Measurements from ENCODE around the gene CFH.

The CFH gene

GRCh38 chr1:196717868-196718267 is 66.0 kb downstream of the CFH start:
- TF ChIP-seq FOXP2 (optimal IDR thresholded peaks at IDR 0.05; ENCODE audit: borderline replicate concordance, extremely low read depth, extremely low read length, insufficient read depth) (no peak), SIN3A (IDR thresholded peaks at IDR 0.05; ENCODE audit: borderline replicate concordance, insufficient read depth, low read length) (no peak), POLR2AphosphoS5 (IDR thresholded peaks at IDR 0.05; ENCODE audit: low read depth, low read length) (no peak)

- no peak for TF ChIP-seq FOXP2 (optimal IDR thresholded peaks at IDR 0.05; ENCODE audit: borderline replicate concordance, extremely low read depth, extremely low read length, insufficient read depth)
- TF ChIP-seq TAF1 (IDR thresholded peaks at IDR 0.05; ENCODE audit: borderline replicate concordance, insufficient read depth, low read length), result no peak
- TF ChIP-seq POLR2AphosphoS5 (IDR thresholded peaks at IDR 0.05; ENCODE audit: low read depth, low read length), result no peak
- no peak for TF ChIP-seq REST (IDR thresholded peaks at IDR 0.05; ENCODE audit: insufficient read depth in 1 of 2, low read depth in 2 of 2, low read length in 2 of 2)
- no peak for TF ChIP-seq SIN3A (IDR thresholded peaks at IDR 0.05; ENCODE audit: borderline replicate concordance, insufficient read depth, low read length)
Measured at GRCh38 chr1:196723325-196724185, 71.7 kb downstream of the CFH start.

- TF ChIP-seq POLR2AphosphoS5 (IDR thresholded peaks at IDR 0.05; ENCODE audit: low read depth, low read length), result no peak
- no peak for TF ChIP-seq REST (IDR thresholded peaks at IDR 0.05; ENCODE audit: insufficient read depth in 1 of 2, low read depth in 2 of 2, low read length in 2 of 2)
- no peak for TF ChIP-seq FOXP2 (optimal IDR thresholded peaks at IDR 0.05; ENCODE audit: borderline replicate concordance, extremely low read depth, extremely low read length, insufficient read depth)
Measured at GRCh38 chr1:196732526-196732925, 80.7 kb downstream of the CFH start.

GRCh38 chr1:196733091-196733970 is 81.5 kb downstream of the CFH start:
- TF ChIP-seq SIN3A (IDR thresholded peaks at IDR 0.05; ENCODE audit: borderline replicate concordance, insufficient read depth, low read length) (no peak), REST (IDR thresholded peaks at IDR 0.05; ENCODE audit: insufficient read depth in 1 of 2, low read depth in 2 of 2, low read length in 2 of 2) (no peak), FOXP2 (optimal IDR thresholded peaks at IDR 0.05; ENCODE audit: borderline replicate concordance, extremely low read depth, extremely low read length, insufficient read depth) (no peak), TAF1 (IDR thresholded peaks at IDR 0.05; ENCODE audit: borderline replicate concordance, insufficient read depth, low read length) (no peak), POLR2AphosphoS5 (IDR thresholded peaks at IDR 0.05; ENCODE audit: low read depth, low read length) (no peak)

GRCh38 chr1:196734006-196734405 is 82.2 kb downstream of the CFH start:
- TF ChIP-seq FOXP2 (optimal IDR thresholded peaks at IDR 0.05; ENCODE audit: borderline replicate concordance, extremely low read depth, extremely low read length, insufficient read depth), result no peak
- no peak for TF ChIP-seq TAF1 (IDR thresholded peaks at IDR 0.05; ENCODE audit: borderline replicate concordance, insufficient read depth, low read length)
- TF ChIP-seq REST (IDR thresholded peaks at IDR 0.05; ENCODE audit: insufficient read depth in 1 of 2, low read depth in 2 of 2, low read length in 2 of 2), result no peak
- TF ChIP-seq SIN3A (IDR thresholded peaks at IDR 0.05; ENCODE audit: borderline replicate concordance, insufficient read depth, low read length), result no peak
- TF ChIP-seq POLR2AphosphoS5 (IDR thresholded peaks at IDR 0.05; ENCODE audit: low read depth, low read length), result no peak

Data from PFSK-1 (cell line).